GM21528 (cell line): ENCODE results near the gene ADAM11.
"Not testable (repeated sequence)": the region's sequence is repeated elsewhere in the genome, so short reads cannot be mapped to it uniquely, and the experiment has no call there.

Experiments used
- ATAC-seq: cut with Tn5 transposase; IDR thresholded peaks from one replicate; pipeline ENCODE4 v1.9.1; 2021; ENCODE audit warnings: mild to moderate bottlenecking, moderate library complexity; ENCODE audit not compliant: unreplicated experiment, low FRiP score

ADAM11 gene

GRCh38 chr17:44758414-44759085 lies at the start of gene ADAM11:
Gene ADAM11, plus strand, starts transcription at chr17:44758988. Its CDS starts 212 bp downstream, at chr17:44759200.
- ATAC-seq = no peak

- no peak for ATAC-seq
Measured at GRCh38 chr17:44719444-44719843, 39.3 kb upstream of the ADAM11 start.

GRCh38 chr17:44722254-44722653 lies 36.5 kb upstream of the ADAM11 start:
- no peak for ATAC-seq

GRCh38 chr17:44726121-44726520 lies 32.7 kb upstream of the ADAM11 start:
- not testable (repeated sequence) for ATAC-seq

GRCh38 chr17:44733753-44734152 lies 25.0 kb upstream of the ADAM11 start:
- no peak for ATAC-seq

GRCh38 chr17:44734272-44734671 lies 24.5 kb upstream of the ADAM11 start:
- ATAC-seq = no peak

GRCh38 chr17:44736551-44737240 lies 22.1 kb upstream of the ADAM11 start:
- ATAC-seq = no peak

- no peak for ATAC-seq
Measured at GRCh38 chr17:44738214-44738906, 20.4 kb upstream of the ADAM11 start.

GRCh38 chr17:44741316-44741715 lies 17.5 kb upstream of the ADAM11 start:
- ATAC-seq = no peak

- ATAC-seq = no peak
Measured at GRCh38 chr17:44745301-44745700, 13.5 kb upstream of the ADAM11 start.

- not testable (repeated sequence) for ATAC-seq
Measured at GRCh38 chr17:44745738-44746137, 13.1 kb upstream of the ADAM11 start.

- ATAC-seq = no peak
Measured at GRCh38 chr17:44747566-44747965, 11.2 kb upstream of the ADAM11 start.

GRCh38 chr17:44749076-44749979 lies 9.5 kb upstream of the ADAM11 start:
- no peak for ATAC-seq

- ATAC-seq = no peak
Measured at GRCh38 chr17:44749980-44750318, 8.8 kb upstream of the ADAM11 start.

GRCh38 chr17:44751331-44751730 lies 7.5 kb upstream of the ADAM11 start:
- no peak for ATAC-seq

- ATAC-seq = no peak
Measured at GRCh38 chr17:44751806-44752205, 7.0 kb upstream of the ADAM11 start.

- no peak for ATAC-seq
Measured at GRCh38 chr17:44752953-44753861, 5.6 kb upstream of the ADAM11 start.

GRCh38 chr17:44754276-44754675 lies 4.5 kb upstream of the ADAM11 start:
- ATAC-seq = no peak

GRCh38 chr17:44755180-44755579 lies 3.6 kb upstream of the ADAM11 start:
- ATAC-seq = not testable (repeated sequence)
